Inflammatory macrophage treated with lipopolysaccharide for 4 hours (primary cell): ENCODE results near the gene RRAS2.
"Not testable (repeated sequence)": the region's sequence is repeated elsewhere in the genome, so short reads cannot be mapped to it uniquely, and the experiment has no call there.

ENCODE experiments used
- DNase-seq: peaks from one replicate; pipeline ENCODE4 v3.0.0-alpha.2; 2020

The RRAS2 gene

DNA sequence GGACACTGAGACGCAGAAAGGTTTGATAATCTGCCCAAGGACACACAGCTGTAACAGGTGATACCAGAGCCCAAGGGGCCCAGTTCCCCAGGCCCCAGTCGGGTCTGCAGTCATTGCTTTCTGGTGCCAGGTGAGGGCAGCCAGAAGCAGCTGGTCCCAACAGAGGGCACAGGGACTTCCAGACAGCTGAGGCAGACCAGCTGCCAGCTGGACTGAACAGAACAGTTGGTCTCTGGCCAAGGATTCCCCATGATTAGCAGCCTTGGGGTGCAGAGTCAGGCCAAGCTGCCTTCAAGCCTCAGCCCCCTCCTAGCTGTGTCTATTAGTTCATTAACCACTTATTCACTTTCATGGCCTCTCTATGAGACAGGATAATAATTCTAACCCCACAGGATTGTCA is 105.6 kb downstream of the RRAS2 start:
- DNase-seq, result no peak

DNA sequence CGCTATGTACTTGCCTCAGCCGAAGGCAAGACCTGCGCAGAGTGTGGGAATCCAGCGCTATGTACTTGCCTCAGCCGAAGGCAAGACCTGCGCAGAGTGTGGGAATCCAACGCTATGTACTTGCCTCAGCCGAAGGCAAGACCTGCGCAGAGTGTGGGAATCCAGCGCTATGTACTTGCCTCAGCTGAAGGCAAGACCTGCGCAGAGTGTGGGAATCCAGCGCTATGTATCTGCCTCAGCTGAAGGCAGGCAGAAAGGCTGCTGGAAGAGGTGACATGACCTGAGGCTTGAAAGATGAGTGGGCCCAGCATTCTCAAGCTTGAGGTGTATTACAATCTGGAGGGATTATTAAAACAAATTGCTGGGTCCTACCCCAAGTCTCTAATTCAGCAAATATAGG is 106.5 kb downstream of the RRAS2 start:
- DNase-seq, result not testable (repeated sequence)

DNA sequence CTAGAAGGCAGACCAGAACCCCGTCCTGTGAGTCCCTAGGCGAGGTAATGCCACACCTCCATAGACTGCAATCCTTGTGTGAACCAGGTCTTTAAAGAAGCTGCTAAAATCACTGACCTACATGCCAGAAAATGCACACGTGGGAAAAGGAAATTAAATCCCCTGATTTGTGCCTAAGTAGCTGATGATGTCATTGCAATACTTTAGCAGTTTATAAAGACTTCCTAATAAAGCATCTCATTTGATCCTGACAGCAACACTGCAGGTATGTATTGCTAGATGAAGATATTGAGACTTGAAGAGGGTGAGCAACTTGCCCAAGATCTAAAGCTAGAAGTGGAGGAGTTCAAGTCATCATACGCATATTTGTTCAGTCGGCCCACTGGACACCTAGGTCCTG is 107.2 kb downstream of the RRAS2 start:
- DNase-seq, result no peak

DNA sequence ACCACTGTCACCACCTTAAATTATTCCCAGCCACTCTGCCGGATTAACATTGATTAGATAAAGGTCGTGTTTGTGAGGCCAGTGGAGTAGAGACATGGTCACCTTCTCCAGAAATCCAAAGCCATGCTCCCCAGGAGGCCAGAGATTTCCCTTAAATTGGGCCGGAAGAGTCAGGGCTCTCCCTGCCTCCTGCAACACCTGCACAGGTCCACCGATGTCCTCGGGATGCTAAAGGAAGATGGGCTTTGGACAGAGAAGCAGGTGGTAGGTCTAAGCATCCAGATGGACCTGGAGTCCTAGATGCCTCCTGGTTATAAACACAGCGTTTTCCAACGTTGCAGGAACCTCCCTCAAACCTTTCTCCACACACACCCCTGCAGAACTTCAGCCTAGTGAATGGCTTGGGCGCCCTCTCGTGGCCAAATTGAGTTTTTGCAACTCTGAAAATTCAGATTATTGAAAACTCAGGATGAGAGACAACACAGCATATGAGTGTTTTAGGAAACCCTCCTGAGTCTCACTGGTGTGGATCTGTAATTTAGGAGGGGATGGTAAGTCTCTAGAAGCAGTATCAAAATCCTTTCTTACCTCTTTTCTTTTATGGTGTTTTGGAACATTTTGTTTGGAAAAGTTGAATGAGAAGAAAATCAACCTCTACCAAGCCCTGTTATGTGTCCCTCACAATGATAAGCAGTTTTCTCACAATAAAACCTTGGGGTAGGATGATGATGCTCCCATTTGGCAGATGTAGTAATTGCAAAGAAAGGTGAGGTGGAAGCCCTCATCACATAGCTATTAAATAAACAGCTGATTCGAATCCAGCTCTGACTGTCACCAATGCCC is 109.6 kb downstream of the RRAS2 start:
- DNase-seq, result peak; percentile 41

DNA sequence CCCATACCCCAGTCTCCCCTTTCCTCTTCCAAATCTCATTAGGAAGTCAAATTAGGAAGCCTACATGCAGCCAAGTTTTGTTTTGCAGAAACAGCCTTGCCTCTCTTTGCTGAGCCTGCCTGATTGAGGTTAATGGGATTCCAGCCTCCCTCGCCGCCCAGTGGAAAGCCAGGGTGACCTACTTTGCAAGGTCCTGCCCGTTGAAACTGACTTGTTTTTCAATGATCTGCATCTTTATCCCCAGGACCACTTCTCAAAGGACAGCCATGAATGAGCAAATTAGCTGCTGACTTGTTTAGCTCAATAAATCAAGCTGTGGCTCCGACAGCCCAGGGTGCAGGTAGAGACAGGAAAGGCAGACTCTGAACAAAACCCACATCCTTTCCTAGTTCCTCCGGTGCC is 110.4 kb downstream of the RRAS2 start:
- DNase-seq, result no peak

DNA sequence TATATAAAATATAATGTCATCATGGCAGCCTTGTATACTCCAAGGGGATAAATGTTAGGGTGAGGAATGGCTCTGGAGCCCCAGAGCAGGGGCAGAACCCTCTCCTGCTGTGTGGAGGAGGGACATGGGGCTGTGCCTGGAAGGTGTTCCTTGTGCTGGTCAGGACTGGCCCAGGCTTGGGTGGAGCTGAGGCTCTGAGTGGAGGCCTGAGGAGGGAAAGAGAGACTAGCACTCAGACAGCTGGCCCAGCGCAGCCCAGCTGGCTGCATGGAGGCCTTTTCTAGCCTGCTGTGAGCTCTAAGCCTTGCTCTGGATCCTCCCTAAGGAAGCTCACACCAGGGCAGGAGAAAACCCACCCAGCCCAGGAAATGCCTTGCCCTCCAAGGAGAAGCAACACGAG is 113.5 kb downstream of the RRAS2 start:
- DNase-seq, result no peak

DNA sequence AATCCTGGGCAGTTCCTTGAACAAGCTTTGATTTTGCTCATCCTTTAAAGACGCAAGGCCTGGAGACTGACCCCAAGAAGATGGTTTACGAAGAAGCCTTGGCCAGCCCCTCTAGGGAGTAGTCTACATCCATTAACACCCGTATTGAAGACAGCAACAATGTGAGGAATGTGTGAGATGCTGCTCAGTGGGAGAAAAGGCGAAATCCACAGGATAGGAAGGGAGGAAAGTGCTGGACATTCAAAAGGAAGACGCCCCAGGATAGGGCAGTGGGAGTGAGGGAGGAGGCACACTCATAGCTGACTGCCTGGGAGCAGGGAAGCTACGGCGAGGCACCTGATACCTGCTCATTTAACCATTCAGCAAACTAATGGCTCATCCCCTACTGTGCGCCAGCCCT is 114.1 kb downstream of the RRAS2 start:
- no peak for DNase-seq

DNA sequence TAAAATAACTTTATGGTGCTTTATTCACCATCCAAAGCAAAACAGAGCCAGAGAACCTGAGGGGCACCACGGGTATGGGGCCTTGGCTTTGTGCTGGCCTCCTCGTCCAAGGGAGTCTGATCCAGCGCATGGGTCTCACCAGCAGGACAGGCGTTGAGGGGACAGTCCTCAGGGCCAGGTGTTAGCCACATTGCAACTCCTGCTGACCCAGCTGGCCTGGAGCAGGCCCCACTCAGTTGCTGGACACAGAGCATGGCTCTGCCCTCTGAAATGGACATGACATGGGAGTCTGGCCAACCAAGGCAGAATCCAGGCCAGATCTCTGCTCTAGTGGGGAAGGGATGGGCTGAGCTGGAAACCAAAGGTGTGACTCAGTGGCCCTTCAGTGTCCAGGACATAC is 116.2 kb downstream of the RRAS2 start:
- no peak for DNase-seq

DNA sequence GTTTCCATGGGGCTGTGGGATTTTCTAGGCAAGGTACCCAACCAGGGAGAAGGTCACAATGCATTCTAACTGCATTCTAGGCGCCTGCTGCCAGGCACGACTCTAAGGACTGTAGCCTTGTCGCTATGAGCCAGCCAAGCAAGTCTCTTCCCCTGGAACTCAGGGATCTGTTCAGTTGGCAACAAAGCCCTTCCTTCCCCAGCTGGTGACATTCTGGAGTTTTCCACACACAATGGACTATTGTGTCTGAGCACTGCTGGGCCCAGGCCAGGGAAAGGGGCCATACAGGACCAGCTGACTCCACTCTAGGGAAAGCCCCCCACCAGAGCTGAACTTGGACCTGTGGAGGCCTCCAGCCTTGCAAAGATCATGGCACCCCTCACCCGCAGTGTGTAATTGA is 116.8 kb downstream of the RRAS2 start:
- DNase-seq, result no peak

DNA sequence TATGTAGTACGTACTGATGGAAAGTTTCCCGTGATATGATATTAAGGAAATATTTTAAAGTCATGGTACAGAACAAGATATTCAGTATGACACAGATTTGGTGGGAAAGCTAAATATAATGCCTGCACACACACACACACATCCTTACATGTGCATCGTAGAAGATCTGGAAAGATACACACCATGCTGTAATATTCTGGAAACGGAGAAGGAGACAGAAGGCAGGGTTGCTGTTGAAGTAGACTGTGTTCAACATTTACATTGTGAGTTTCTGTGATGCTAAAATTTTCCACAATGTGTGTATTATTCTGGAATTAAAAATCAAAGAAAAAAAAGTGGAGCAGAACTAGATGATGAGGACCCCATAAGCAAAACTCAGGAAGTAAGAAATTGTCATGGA is 118.0 kb downstream of the RRAS2 start:
- no peak for DNase-seq

DNA sequence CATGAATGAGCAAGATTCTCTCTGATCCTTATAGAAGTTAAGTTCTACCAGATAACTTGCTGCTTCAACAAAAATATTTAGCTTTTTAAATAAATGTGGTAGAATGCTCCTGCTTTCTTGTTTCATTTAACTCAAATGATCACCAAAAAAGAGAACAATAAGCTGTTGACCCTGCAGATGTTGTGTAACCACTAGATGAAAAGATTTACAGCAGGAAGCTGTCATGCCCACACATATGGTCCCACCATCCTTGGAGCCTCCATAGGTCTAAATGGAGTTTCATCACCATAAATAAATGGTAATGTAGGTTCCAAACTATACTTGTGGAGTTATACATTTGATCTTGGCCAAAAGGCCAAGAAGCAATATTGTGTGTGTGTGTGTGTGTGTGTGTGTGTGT is 118.8 kb downstream of the RRAS2 start:
- DNase-seq, result peak; percentile 34

DNA sequence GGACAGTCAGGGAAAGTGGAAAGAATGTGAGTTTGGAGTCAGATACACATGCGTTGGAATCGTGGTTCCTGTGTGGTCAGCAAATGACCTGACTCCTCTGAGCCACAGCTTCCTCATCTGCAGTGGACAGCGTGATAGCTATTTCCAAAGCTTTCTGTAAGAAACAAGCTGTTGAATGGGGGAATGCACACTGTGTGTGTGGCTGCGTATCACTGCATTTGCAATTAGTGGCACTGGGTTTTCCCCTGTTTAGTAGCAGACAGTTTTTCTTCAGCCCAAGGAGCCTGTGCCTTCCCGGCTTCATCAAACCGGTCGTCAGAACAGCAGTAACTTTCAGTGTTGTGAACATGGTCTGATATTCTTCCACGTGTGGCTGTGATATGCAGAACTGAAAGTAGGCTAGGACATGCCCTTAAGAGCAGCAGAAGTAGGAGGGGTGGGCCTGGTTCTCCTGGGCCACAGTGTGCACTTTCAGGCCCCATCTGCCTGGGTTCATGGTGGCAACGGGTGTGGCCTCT is 121.5 kb downstream of the RRAS2 start:
- DNase-seq, result peak; percentile 82

DNA sequence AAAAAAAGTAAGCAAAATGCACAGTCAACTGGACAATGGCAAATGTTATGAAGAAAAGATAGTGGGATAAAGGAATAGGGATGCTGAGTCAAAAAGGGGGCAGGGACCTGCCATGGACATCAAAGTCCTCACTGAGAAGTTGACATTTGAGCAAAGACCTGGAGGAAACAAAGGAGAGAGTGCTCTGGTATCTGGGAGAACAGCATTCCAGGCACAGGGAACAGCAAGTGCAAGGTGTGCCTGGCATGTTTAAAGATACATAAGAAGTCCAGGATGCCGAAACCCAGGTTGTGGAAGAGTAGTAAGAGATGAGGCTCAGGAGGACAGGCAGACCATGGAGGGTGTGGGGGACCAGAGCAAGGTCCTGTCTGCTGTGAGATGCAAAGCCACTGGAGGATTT is 123.3 kb downstream of the RRAS2 start:
- DNase-seq, result no peak

DNA sequence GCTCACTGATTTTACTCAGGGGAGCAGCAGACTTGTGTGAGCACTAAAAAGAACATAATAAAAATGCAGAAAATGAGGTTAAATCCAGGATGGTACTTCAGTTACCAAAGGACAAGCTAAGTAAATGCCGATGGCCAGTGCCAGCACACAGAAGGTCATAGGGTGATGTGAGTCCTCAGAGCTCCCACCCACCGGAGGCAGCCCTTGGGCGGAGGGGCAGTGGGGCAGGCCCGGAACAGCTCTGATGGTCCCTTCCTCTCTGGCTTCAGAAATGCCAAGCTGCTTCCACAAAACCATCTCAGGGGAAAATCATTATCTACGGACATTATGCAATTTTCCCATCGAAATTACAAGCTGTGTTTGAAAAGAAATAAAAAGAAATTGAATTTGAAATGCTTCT is 124.5 kb downstream of the RRAS2 start:
- DNase-seq, result no peak

DNA sequence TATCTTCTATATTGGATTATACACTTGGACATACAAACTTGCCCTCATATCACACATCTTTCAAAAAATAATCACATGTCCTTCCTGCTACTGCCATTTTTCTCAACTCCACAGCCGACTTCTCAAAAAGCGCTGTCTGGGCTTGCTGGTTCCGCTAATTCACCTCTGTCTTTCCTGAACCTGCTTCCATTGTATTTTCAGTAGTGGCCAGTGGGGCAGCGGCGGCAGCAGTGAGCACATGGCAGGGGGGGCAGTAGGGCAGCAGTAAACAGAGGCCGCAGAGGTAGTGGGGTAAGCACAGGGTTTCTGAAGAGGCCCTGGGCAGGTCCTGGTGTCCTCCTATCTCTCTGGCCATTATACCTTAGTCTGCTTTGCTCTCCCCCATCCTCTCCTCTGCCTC is 126.3 kb downstream of the RRAS2 start:
- no peak for DNase-seq

DNA sequence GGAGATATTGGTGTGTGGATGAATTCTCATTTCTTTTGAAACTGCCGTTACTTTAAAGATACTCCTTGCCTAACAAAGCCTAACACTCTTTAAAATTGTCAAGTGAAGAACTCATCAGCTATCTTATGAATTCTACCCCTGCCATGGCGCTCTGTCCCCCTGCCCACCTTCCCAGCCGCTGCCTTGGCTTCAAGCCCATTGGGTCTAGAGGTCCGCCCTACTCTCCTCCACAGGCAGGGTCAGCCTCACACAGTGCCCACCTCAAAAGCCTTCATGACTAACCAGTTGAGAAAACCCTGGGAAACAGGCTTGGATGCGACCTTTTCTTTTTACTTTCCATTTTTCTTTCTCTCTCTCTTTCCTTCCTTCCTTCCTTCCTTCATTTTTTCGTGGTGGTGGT is 128.6 kb downstream of the RRAS2 start:
- no peak for DNase-seq

DNA sequence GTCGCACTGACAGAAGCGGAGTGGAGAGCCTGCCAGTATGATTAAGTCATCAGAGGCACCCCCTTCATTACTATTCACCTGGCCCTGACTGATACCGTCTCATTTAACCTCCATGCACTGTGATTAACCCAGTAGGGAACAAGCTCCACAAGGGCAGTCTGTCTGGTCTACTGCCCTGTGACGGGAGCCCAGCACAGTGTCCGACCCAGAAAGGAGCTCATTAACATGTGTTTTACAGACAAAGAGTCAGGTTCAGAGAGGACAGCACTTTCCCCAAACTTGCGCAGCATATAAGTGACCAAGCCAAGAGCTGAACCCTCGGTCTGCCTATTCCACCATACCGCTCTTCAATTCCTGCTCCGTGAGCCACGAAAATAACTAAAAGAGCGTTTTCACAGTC is 129.5 kb downstream of the RRAS2 start:
- DNase-seq, result no peak

DNA sequence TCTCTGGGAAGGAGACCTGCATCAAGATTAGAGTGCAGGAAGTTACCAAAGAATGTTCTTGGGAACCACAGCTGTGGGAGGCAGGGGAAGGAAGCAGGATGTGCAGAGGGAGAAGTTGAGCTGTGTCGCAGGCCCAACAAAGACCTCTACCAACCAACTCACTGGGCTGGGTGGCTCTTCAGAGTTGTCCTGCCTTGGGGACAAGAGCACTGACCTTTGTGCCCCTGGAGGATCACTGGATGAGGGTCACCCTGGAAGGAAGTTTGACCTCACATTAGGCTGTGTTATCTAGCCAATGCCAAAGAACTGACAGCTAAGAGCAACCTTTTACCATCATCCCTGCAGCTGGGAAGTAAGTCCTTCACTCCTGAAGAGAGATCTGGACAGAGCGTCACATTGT is 130.6 kb downstream of the RRAS2 start:
- no peak for DNase-seq
